ENCODE data around the gene USP15.

DNA sequence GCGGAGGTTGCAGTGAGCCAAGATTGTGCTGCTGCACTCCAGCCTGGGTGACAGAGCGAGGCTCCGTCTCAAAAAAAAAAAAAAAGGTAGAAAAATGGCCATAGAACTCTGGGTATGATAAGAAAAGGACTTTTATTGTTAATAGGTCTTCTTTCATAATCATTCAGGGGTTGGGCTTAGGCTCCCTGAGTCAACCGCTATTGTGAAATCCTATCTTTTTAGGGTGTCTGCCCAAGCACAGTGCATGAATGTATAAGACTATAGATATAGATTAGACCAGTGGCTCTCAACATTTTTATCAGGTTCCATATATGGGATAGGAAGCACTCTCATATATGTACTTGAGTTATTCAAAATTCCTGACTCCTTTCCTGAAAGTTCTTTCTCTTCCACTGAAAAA lies 48.7 kb upstream of the USP15 start:
- TF ChIP-seq, protein P1, sequence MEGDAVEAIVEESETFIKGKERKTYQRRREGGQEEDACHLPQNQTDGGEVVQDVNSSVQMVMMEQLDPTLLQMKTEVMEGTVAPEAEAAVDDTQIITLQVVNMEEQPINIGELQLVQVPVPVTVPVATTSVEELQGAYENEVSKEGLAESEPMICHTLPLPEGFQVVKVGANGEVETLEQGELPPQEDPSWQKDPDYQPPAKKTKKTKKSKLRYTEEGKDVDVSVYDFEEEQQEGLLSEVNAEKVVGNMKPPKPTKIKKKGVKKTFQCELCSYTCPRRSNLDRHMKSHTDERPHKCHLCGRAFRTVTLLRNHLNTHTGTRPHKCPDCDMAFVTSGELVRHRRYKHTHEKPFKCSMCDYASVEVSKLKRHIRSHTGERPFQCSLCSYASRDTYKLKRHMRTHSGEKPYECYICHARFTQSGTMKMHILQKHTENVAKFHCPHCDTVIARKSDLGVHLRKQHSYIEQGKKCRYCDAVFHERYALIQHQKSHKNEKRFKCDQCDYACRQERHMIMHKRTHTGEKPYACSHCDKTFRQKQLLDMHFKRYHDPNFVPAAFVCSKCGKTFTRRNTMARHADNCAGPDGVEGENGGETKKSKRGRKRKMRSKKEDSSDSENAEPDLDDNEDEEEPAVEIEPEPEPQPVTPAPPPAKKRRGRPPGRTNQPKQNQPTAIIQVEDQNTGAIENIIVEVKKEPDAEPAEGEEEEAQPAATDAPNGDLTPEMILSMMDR (IDR thresholded peaks at IDR 0.05): no peak
- TF ChIP-seq POLR2A (IDR thresholded peaks at IDR 0.05): no peak
